Esophagus muscularis mucosa (tissue), 4 donors: Measurements from ENCODE around the gene SCFD1.

ENCODE experiments used
- CTCF ChIP-seq, 3 experiments: fragments of 200-600 bp in 2 of 3; fragments of 450-650 bp in 1 of 3; sonication (generic) in 2 of 3; IDR thresholded peaks; one replicate each; pipeline ENCODE4 v1.5.1; 2017 to 2019; ENCODE audit warnings: antibody characterized with exemption in 3 of 3, mild to moderate bottlenecking in 2 of 3, moderate library complexity in 1 of 3
- EP300 ChIP-seq: sonication (generic); formaldehyde crosslinking; IDR thresholded peaks from one replicate; pipeline ENCODE4 v1.6.1; 2017; ENCODE audit warnings: antibody characterized with exemption
- POLR2A ChIP-seq: fragments of 450-650 bp; IDR thresholded peaks from one replicate; pipeline ENCODE4 v1.6.1; 2017; ENCODE audit warnings: antibody characterized with exemption, moderate library complexity, mild to moderate bottlenecking, low read depth

DNA sequence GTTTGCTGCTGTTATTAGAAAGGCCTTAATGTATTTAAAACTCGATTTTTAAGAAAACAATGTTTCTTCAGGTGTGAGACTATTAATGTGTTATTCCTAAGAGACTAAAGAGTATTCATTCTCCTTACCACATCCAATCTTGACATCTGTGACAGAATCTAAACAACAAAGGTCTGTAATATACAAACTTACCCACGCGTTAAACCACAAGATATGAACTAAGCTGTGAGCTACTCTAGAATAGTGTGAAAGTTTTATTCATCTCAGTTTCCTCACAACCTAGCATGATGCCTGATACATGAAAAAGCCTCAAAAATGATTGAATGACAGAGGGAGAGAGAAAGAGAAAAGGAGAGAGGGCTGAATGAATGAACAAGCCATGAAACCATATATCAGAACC is 135.0 kb downstream of the SCFD1 start:
- TF ChIP-seq CTCF (IDR thresholded peaks at IDR 0.05) (no peak), POLR2A (no peak), EP300 (no peak)
